SU-DHL-6 (cell line): ENCODE data around the gene SFR1.

Source experiments
- CTCF ChIP-seq: fragments of 200-600 bp; sonication (generic); IDR thresholded peaks from one replicate; pipeline ENCODE4 v1.5.1; 2017; ENCODE audit warnings: antibody characterized with exemption, mild to moderate bottlenecking, low read length, moderate library complexity; ENCODE audit not compliant: insufficient read depth, poor library complexity, severe bottlenecking
- EZH2phosphoT487 ChIP-seq: fragments of 200-600 bp; sonication (generic), shearing (Covaris generic); conservative IDR thresholded peaks from 2 replicates; pipeline ENCODE4 v1.6.1; 2018; ENCODE audit warnings: mild to moderate bottlenecking, antibody characterized with exemption, low read length, moderate library complexity, mixed read lengths

- TF ChIP-seq CTCF (no peak), EZH2phosphoT487 (no peak)
Measured at GRCh38 chr10:104144931-104145330, 23.0 kb downstream of the SFR1 start.
